H1 (cell line): ENCODE measurements around the gene AASDH. TPM values are rescaled to one million over a fixed set of nuclear protein-coding genes. Genes with fewer than 3 reads are reported as not detected.

Source experiments
- CTCF ChIA-PET: fragments of 300-600 bp; sonication (Branson Sonifier 250); formaldehyde crosslinking; loops from one replicate; lab custom pipeline; 2021; ENCODE audit not compliant: partially characterized antibody; lab: Charles Lee
- POLR2A ChIA-PET: fragments of 300-600 bp; sonication (Branson Sonifier 250); formaldehyde crosslinking; loops from one replicate; lab custom pipeline; 2021; ENCODE audit warnings: inconsistent platforms; ENCODE audit not compliant: partially characterized antibody; lab: Charles Lee
- DNase-seq, 2 experiments: peaks; one replicate each; pipeline versions ENCODE4 v3.0.0 to v3.0.0-alpha.2; 2010 to 2022; ENCODE audit warnings: low spot score in 2 of 2, low read depth in 1 of 2, mixed read lengths in 1 of 2
- FAIRE-seq: peaks from 2 replicates; lab custom pipeline; 2011; peaks lifted over from hg19 to GRCh38; lab: Jason Lieb, UNC
- H2AFZ ChIP-seq: 2 replicates; pipeline ENCODE4 v1.8.1; 2012; ENCODE audit warnings: low read length, inconsistent platforms
- H2AK5ac ChIP-seq: 2 replicates; pipeline ENCODE4 v1.6.1; 2013; ENCODE audit warnings: low read depth, low read length
- H2BK120ac ChIP-seq: replicated peaks from 2 replicates; pipeline ENCODE3; 2013; ENCODE audit warnings: low read depth, low read length, inconsistent platforms
- H2BK12ac ChIP-seq: 2 replicates; pipeline ENCODE4 v1.6.1; 2013; ENCODE audit warnings: low read depth, low read length
- H2BK15ac ChIP-seq: 2 replicates; pipeline ENCODE4 v1.6.1; 2013; ENCODE audit warnings: low read length
- H2BK20ac ChIP-seq: 2 replicates; pipeline ENCODE4 v1.6.1; 2013; ENCODE audit warnings: low read length
- H2BK5ac ChIP-seq: 2 replicates; pipeline ENCODE4 v1.6.1; 2013; ENCODE audit warnings: low read depth, low read length
- H3K14ac ChIP-seq: 2 replicates; pipeline ENCODE4 v1.6.1; 2013; ENCODE audit warnings: inconsistent platforms; ENCODE audit not compliant: insufficient read length
- H3K18ac ChIP-seq: 2 replicates; pipeline ENCODE4 v1.6.1; 2013; ENCODE audit warnings: low read length; ENCODE audit errors: extremely low read depth
- H3K23ac ChIP-seq: 2 replicates; pipeline ENCODE4 v1.6.1; 2013; ENCODE audit warnings: inconsistent platforms; ENCODE audit not compliant: insufficient read length
- H3K23me2 ChIP-seq: 2 replicates; pipeline ENCODE4 v1.6.1; 2013; ENCODE audit warnings: low read depth, low read length
- H3K27ac ChIP-seq: 2 replicates; pipeline ENCODE4 v1.6.1; 2011; ENCODE audit warnings: low read depth, low read length, inconsistent platforms
- H3K27me3 ChIP-seq, 4 experiments: replicated peaks in 1 of 4; 1 replicate in 1 of 4; 2 replicates in 3 of 4; pipeline versions ENCODE4 v1.6.1 to v1.8.1; 2011 to 2013; ENCODE audit warnings: low read length in 3 of 4, mild to moderate bottlenecking in 3 of 4, inconsistent platforms in 2 of 4, mixed read lengths in 2 of 4, moderate library complexity in 1 of 4; ENCODE audit not compliant: control insufficient read depth in 3 of 4, insufficient read depth in 3 of 4; ENCODE audit errors: extremely low read depth in 1 of 4
- H3K36me3 ChIP-seq, 4 experiments: 2 replicates each; pipeline versions ENCODE4 v1.6.1 to v1.8.1; 2011 to 2013; ENCODE audit warnings: mild to moderate bottlenecking in 4 of 4, low read length in 3 of 4, moderate library complexity in 2 of 4, control low read depth in 1 of 4, inconsistent platforms in 1 of 4; ENCODE audit not compliant: insufficient read depth in 4 of 4, control insufficient read depth in 2 of 4
- H3K4ac ChIP-seq: replicated peaks from 2 replicates; pipeline ENCODE3; 2013; ENCODE audit warnings: low read length, low read depth, mixed read lengths, inconsistent platforms; ENCODE audit not compliant: insufficient read length
- H3K4me1 ChIP-seq, 4 experiments: replicated peaks in 1 of 4; 1 replicate in 1 of 4; 2 replicates in 3 of 4; pipeline versions ENCODE4 v1.6.1 to v1.8.1; 2011 to 2013; ENCODE audit warnings: low read length in 3 of 4, inconsistent platforms in 2 of 4, mixed read lengths in 1 of 4; ENCODE audit not compliant: insufficient read depth in 4 of 4, control insufficient read depth in 3 of 4
- H3K4me2 ChIP-seq, 2 experiments: 2 replicates each; pipeline versions ENCODE4 v1.6.1 to v1.8.1; 2011 to 2013; ENCODE audit warnings: low read depth in 2 of 2, low read length in 2 of 2, control low read depth in 1 of 2, inconsistent platforms in 1 of 2, mild to moderate bottlenecking in 1 of 2; ENCODE audit not compliant: insufficient read depth in 1 of 2
- H3K4me3 ChIP-seq, 4 experiments: fragments of 200-600, 300-600 bp in 1 of 4; sonication (generic), shearing (Covaris generic), sonication (Bioruptor Twin) in 1 of 4; 2 replicates each; pipeline versions ENCODE4 v1.5.1 to v1.8.1; 2011 to 2016; ENCODE audit warnings: low read length in 4 of 4, low read depth in 3 of 4, control low read depth in 2 of 4, inconsistent platforms in 2 of 4, mild to moderate bottlenecking in 2 of 4, mixed read lengths in 1 of 4, moderate library complexity in 1 of 4; ENCODE audit not compliant: insufficient read depth in 2 of 4; ENCODE audit errors: extremely low read depth in 1 of 4
- H3K56ac ChIP-seq: replicated peaks from 2 replicates; pipeline ENCODE3; 2013; ENCODE audit warnings: low read depth, mild to moderate bottlenecking, mixed read lengths, low read length, inconsistent platforms; ENCODE audit not compliant: insufficient read length
- H3K79me1 ChIP-seq: 2 replicates; pipeline ENCODE4 v1.6.1; 2013; ENCODE audit warnings: low read depth, low read length, control low read depth
- H3K79me2 ChIP-seq, 2 experiments: 2 replicates each; pipeline versions ENCODE4 v1.6.1 to v1.8.1; 2012 to 2013; ENCODE audit warnings: low read length in 2 of 2, mild to moderate bottlenecking in 2 of 2, inconsistent platforms in 1 of 2; ENCODE audit not compliant: insufficient read depth in 2 of 2, control insufficient read depth in 1 of 2
- H3K9ac ChIP-seq, 4 experiments: replicated peaks in 1 of 4; 1 replicate in 1 of 4; 2 replicates in 3 of 4; pipeline versions ENCODE4 v1.6.1 to v1.8.1; 2011 to 2013; ENCODE audit warnings: low read depth in 3 of 4, low read length in 3 of 4, control low read depth in 2 of 4, mild to moderate bottlenecking in 2 of 4, moderate library complexity in 2 of 4, inconsistent platforms in 1 of 4; ENCODE audit errors: extremely low read depth in 1 of 4
- H3K9me3 ChIP-seq, 2 experiments: 2 replicates each; pipeline versions ENCODE4 v1.6.1 to v1.8.1; 2012 to 2013; ENCODE audit warnings: mild to moderate bottlenecking in 2 of 2, moderate library complexity in 2 of 2, control low read depth in 1 of 2, inconsistent platforms in 1 of 2, low read depth in 1 of 2, low read length in 1 of 2, mixed read lengths in 1 of 2; ENCODE audit not compliant: insufficient read depth in 2 of 2
- H4K20me1 ChIP-seq, 2 experiments: replicated peaks in 1 of 2; 2 replicates each; pipeline versions ENCODE3 to v1.8.1; 2011 to 2013; ENCODE audit warnings: inconsistent platforms in 2 of 2, low read length in 2 of 2, mild to moderate bottlenecking in 1 of 2; ENCODE audit not compliant: insufficient read depth in 2 of 2, control insufficient read depth in 1 of 2
- H4K5ac ChIP-seq: 2 replicates; pipeline ENCODE4 v1.6.1; 2013; ENCODE audit warnings: low read length, low read depth, mixed read lengths, inconsistent platforms; ENCODE audit not compliant: insufficient read length
- H4K8ac ChIP-seq: 2 replicates; pipeline ENCODE4 v1.8.0; 2013; ENCODE audit warnings: mild to moderate bottlenecking, moderate library complexity, low read length, inconsistent platforms; ENCODE audit not compliant: insufficient read depth; ENCODE audit errors: extremely low read depth
- H4K91ac ChIP-seq: replicated peaks from 2 replicates; pipeline ENCODE3; 2013; ENCODE audit warnings: low read length, mixed read lengths, inconsistent platforms; ENCODE audit not compliant: insufficient read length
- GTF2F1 ChIP-seq: IDR thresholded peaks from 2 replicates; pipeline ENCODE4 v1.6.1; 2012; ENCODE audit warnings: low read depth, low read length, improper control_type of control experiment, borderline replicate concordance
- HDAC6 ChIP-seq: IDR thresholded peaks from one replicate; pipeline ENCODE4 v1.7.1; 2012; ENCODE audit warnings: low read depth, mild to moderate bottlenecking, inconsistent platforms, low read length, moderate library complexity
- POU5F1 ChIP-seq: IDR thresholded peaks from 2 replicates; pipeline ENCODE4 v1.6.1; 2011; ENCODE audit warnings: low read depth, mild to moderate bottlenecking, low read length, moderate library complexity
- SRF ChIP-seq: IDR thresholded peaks from 2 replicates; pipeline ENCODE4 v1.6.1; 2011; ENCODE audit warnings: mild to moderate bottlenecking, low read depth, low read length, moderate library complexity
- TBP ChIP-seq: IDR thresholded peaks from 2 replicates; pipeline ENCODE4 v1.6.1; 2011; ENCODE audit warnings: low read depth, low read length, improper control_type of control experiment
- TCF12 ChIP-seq: IDR thresholded peaks from 2 replicates; pipeline ENCODE4 v1.6.1; 2011; ENCODE audit warnings: low read depth, mild to moderate bottlenecking, low read length
- WGBS, 2 experiments: shearing (Covaris generic) in 1 of 2; methylation state at CpG; one replicate each; pipeline versions ENCODE4 v1.1.6 to v1.1.7; 2013 to 2015; ENCODE audit warnings: low lambda C conversion rate in 2 of 2, mixed read lengths in 2 of 2, inconsistent platforms in 1 of 2, low coverage in 1 of 2, missing lambda C conversion rate in 1 of 2; ENCODE audit not compliant: insufficient replicate concordance in 2 of 2, insufficient coverage in 1 of 2, insufficient read length in 1 of 2; ENCODE audit errors: extremely low coverage in 1 of 2, missing lambda C conversion rate in 1 of 2; 5-methylcytosine and 5-hydroxymethylcytosine counted together
- polyA plus RNA-seq, 7 experiments: library from polyadenylated mRNA; depleted of rRNA in 3 of 7; stranded (reverse) in 5 of 7; unstranded in 2 of 7; fragments of >200 nt in 5 of 7; fragments of 200-250 nt in 2 of 7; gene quantifications; 1 replicate in 5 of 7; 2 replicates in 1 of 7; 4 replicates in 1 of 7; pipeline versions ENCODE4 v1.2.1 to v1.2.3, GENCODE V29; 2011 to 2013; ENCODE audit warnings: missing spikeins in 2 of 7, mixed read lengths in 2 of 7
- total RNA-seq: library from RNA; stranded (reverse); fragmentation: NEBNext Ultra II Directional; extraction: Animal tissue kit (Norgen Biotek cat#: 25700); gene quantifications from 2 replicates; pipeline ENCODE4 v1.2.1, GENCODE V29; 2021
- TF ChIP-seq, protein P1 (sequence below): IDR thresholded peaks from 2 replicates; pipeline ENCODE4 v1.6.1; 2011; ENCODE audit warnings: low read length, improper control_type of control experiment

Gene AASDH
- total and polyA plus RNA-seq, 2 of the 8 experiments (the other 6 are each of a cell fraction or from before 2014, with no cell fraction given): 8.0 to 10.9 TPM

- no peak overlapping the region for H3K18ac ChIP-seq
- no peak overlapping the region for H2BK12ac ChIP-seq
- H3K9me3 ChIP-seq: no peaks in the 10 kb centered on the region
- H3K79me1 ChIP-seq: no peaks in the 10 kb centered on the region
- 87% methylated on average over 10 of the region's 10 CpGs; no CpG with 5 or more reads in 1 of the 2 experiments for WGBS, 2 experiments
- H2BK5ac ChIP-seq: no peak overlapping the region
- CTCF ChIA-PET: no interaction called here
- no peak overlapping the region for H2BK15ac ChIP-seq
- H3K4me2 ChIP-seq: no peak overlapping the region
- H3K36me3 ChIP-seq: peaks cover 0 to 10% (median 7%) of the 10 kb centered on the region in 4 experiments; a peak in 5 of 8 replicates
- no peak overlapping the region for H2AFZ ChIP-seq
- FAIRE-seq (no peak), DNase-seq (no peak)
- no peak overlapping the region for H3K9ac ChIP-seq
- no peak overlapping the region for H4K8ac ChIP-seq
- no peak overlapping the region for H3K4me3 ChIP-seq
- TF ChIP-seq SRF (no peak), TCF12 (no peak), TBP (no peak), GTF2F1 (no peak), HDAC6 (no peak), POU5F1 (no peak)
- TF ChIP-seq, protein P1, sequence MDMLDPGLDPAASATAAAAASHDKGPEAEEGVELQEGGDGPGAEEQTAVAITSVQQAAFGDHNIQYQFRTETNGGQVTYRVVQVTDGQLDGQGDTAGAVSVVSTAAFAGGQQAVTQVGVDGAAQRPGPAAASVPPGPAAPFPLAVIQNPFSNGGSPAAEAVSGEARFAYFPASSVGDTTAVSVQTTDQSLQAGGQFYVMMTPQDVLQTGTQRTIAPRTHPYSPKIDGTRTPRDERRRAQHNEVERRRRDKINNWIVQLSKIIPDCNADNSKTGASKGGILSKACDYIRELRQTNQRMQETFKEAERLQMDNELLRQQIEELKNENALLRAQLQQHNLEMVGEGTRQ: no peak
- H4K20me1 ChIP-seq: no peaks in the 10 kb centered on the region
- POLR2A ChIA-PET: interaction anchor here (1.5 kb wide), 1 partner anchor 10 kb away, joined by 3 read pairs; no protein-coding TSS in a partner anchor
- no peaks in the 10 kb centered on the region for H3K4me1 ChIP-seq
- H2BK120ac ChIP-seq: no peak overlapping the region
- H3K79me2 ChIP-seq: no peaks in the 10 kb centered on the region
- H2BK20ac ChIP-seq: no peak overlapping the region
- H3K14ac ChIP-seq: no peak overlapping the region
- no peak overlapping the region for H3K4ac ChIP-seq
- H4K5ac ChIP-seq: no peak overlapping the region
- no peak overlapping the region for H4K91ac ChIP-seq
- H3K23ac ChIP-seq: no peak overlapping the region
- no peak overlapping the region for H2AK5ac ChIP-seq
- no peak overlapping the region for H3K27ac ChIP-seq
- H3K56ac ChIP-seq: no peak overlapping the region
- no peaks in the 10 kb centered on the region for H3K23me2 ChIP-seq
- no peaks in the 10 kb centered on the region for H3K27me3 ChIP-seq
Measured at GRCh38 chr4:56323327-56323726, 64.0 kb downstream of the AASDH start.
